EH (cell line): ENCODE data around the gene SDSL.
A peak's percentile ranks its signal among the peaks of the same experiment; 100 is the strongest.

ENCODE experiments used
- DNase-seq: peaks from one replicate; pipeline ENCODE4 v3.0.0-alpha.2; 2015; ENCODE audit warnings: low read depth

The SDSL gene

DNA sequence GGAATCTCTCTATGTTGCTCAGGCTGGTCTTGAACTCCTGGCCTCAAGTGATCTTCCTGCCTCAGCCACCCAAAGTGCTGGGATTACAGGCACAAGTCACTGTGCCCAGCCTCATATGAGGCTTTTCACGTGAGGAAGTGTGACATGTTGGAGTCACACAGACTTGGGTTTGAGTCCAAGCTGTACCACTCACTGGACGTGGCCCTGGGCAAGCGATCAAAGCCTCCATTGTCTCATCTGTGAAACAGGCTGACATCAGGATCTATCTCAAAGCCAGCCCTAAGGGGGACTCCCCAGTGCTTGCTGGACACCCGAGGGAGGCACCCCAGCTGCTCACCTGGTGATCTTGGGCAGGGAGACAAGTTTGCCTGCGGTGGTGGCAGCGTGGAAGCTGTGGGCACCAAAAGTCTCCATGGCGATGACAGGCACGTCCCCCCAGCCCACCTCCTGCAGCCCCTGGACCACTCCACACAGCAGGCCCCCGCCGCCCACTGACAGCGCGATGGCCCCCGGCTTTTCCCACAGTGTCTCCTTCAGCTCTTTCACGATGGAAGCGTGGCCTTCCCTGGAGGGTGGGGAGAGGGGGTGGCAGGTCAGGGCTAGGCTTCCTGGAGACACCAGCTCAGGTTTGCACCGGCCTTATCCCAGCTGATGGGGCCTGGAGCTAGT, 25.2 kb upstream of the SDSL start:
- DNase-seq, result no peak

DNA sequence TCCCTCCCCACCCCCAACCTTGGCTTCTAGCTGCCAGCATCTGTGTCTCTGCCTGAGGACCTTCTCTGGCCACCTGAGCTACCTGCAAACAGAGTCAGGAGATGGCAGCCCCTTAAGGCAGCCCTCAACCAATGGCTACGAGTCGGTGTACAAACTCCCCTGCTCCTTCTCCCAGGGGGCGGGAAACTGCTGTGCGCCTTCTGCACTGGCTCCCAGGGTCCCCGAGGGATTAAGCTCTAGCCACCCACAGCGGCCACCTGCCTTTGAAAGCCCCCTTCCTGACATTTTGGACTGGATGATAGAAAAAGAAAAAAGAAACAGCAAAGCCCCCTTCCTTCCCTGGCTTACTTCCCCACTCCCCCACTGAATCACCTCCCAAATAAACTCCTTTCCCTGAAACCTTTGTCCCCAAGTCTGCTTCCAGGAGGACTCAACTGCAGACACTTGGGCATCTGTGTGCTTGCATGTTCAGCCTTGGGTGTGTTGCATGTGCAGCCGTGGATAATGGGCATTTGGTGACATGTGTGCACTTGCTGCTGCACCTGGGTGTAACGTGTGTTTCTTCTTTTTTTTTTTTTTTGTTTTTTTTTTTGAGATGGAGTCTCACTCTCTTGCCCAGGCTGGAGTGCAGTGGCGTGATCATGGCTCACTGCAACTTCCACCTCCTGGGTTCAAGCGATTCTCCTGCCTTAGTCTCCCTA, 24.5 kb upstream of the SDSL start:
- DNase-seq, result no peak

DNA sequence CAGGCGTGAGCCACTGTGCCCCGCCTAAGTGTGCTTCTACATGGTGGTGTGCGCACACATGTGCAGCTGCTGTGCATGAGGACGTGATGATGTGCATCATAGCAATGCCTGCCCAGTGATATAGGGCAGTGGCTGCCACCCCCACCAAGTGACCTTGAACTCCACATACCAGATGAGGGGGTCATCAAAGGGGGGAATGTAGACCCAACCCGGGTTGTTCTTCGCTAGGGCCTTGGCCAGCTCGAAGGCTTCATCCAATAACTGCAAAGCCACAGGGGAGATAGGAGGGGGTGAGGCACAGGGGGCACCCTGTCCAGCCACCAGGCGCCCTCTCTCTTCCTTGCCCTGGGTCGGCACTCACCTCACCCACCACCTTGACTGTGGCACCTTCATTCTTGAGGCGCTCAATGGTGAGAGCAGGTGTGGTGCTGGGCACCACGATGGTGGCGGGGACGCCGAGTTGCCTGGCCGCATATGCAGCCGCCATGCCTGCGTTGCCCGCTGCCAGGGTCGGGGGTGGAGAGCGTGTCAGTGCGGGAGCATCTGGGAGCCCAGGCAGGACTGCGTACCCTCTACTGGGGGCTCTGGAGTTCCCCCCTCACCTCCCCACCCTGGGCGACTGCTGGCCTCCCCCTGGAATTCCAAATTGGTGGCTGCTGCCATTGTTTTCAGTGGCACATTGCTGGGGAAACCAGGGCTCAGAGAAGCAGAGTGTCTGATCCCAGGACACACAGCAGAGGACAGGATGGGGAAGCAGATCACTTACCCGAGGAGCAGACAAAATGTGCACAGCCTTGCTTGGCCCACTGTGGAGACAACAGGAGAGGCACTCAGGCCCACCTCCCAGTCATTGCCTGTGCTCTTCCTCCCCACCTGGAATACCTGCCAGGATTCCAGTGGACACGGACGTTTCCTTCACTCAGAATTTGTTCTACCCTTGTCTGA, 23.6 kb upstream of the SDSL start:
- no peak for DNase-seq

DNA sequence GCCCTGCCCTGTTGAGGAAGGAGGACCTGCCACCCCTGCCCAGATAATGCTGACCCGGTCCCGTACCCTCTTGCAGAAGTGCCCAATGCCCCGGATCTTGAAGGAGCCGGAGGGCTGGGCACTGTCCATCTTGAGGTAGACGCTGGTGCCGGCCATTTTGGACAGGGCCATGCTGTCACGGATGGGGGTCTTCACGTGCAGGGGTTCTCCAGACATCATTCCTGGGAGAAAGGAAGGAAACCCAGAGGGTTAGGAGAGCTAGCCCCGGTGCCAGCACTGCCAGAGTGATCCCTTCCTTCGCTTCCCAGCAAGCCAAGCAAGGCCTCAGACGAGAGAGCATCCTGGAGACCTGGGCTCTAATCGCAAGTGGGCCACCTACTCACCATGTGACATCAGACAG, 22.7 kb upstream of the SDSL start:
- DNase-seq, result no peak

DNA sequence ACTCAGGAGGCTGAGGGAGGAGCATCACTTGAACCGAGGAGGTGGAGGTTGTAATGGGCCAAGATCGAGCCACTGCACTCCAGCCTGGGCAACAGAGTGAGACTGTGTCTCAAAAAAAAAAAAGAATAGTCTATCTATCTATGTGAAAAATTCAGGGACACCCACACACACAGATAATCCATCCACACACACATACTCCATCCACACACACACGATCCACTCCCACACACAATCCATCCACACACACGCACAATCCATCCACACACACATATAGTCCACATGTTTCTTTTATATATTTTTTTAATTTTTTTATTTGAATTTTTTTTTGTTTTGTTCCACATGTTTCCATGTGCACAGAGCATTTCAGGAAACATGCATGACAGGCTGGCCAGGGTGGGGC, 21.8 kb upstream of the SDSL start:
- DNase-seq, result no peak

DNA sequence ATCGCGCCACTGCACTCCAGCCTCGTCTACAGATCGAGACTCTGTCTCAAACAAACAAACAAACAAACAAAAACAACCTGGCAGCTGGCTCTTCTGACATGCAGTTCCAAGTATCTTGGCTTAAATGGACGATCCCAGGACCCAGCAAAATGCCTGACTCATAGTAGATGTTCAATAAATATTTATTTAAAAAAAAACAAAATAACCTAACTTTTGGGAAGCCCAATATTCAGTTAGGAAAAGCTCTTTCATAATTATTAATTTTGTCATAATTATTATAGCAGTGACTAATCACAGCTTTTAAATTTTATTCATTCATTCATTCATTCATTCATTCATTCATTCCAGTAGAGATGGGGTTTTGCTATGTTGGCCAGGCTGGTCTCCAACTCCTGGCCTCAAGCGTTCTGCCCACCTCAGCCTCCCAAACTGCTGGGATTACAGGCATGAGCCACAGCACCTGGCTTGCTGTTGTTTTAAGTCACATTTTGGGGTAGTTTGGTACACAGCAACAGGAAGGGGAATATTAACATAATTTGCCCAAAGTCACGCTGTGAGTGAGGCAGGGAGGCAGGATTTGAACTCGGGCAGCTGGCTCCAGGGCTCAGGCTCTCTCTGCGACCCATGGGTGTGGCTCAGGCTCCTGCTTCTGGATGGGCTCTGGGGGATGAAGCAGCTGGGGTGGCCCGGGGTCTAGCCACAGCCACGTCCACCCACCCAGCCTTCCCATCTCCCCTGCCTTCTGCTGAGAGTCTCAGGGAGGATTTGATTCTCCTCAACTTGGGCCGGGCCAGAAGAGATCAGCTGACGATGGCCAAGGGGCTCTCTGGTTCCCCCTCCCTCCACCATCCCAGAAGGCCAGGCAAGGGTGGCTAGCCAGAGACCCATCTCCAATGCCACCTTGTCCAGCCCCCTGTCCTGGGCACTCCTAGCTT, 20.8 kb upstream of the SDSL start:
- DNase-seq, result no peak

DNA sequence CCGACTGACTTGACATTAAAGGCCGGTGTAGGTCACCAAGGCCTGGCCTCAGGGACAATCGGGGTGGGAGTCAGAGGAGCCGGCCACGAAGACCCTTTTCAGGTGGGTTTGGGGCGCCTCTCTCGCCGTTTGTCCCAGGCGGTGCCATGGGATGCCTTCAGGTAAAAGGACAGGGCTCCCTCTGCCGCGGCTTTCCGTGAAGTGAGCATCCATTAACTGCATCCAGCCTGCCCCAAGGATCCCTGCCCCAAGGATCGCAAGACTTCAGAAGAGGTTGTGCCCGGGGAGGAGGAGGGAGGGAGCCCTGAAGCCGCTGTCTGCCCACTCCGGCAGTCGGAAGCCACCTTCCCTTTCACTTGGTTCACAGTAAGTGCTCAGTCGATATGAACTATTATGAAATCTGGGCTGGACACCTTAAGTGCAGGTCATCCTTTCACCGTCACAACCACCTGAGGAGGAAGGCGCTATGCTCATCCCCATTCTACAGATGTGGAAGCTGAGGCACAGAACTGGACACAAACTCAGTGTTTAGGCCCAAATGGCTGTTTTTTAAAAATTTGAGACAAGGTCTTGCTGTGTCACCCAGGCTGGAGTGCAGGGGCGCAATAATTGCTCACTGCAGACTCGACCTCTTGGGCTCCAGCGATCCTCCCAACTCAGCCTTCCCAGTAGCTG, 19.5 kb upstream of the SDSL start:
- DNase-seq, result no peak

DNA sequence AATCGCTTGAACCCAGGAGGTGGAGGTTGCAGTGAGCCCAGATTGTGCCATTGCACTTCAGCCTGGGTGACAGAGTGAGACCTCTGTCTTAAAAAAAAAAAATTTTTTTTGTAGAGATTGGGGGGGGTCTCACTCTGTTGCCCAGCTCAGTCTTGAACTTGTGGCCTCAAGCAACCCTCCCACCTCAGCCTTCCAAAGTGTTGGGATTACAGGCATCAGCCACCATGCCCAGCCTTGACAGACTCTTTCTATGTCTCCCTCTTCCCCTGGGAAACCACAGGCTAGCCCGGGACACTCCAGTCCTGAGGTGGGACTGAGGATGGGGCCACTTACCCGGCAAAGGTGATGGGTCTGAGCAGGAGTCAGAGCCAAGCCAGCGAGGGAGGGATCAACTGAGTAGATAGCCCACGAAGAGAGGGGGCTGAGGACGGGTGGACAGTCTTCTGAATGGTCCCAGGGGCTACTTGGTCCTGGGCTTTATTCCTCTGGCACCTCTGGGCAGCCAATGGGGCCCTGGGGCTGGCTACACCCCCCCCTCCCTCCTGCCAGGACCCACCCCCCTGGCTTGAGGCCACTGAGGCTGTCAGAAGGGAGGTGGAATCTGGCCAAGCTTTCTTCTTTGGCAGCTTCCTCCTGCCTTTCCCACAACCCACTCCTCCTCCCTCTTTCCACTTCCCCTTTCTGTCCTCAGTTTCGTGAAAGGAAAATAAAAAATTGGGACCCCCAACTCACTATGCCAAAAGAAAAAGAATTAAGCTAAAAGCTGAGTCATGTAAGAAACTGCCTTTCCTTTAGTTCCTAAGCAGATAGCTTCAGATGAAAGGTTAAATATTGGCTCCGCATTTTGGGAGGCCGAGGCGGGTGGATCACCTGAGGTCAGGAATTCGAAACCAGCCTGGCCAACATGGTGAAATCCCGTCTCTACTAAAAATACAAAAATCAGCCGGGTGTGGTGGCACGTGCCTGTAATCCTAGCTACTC, 18.5 kb upstream of the SDSL start, which contains the start of gene SDS:
Gene SDS (minus strand): TSS at position 453 of the 981 bp plus-strand sequence. CDS start 4,179 bp downstream, outside the sequence.
- DNase-seq, result peak; percentile 37

DNA sequence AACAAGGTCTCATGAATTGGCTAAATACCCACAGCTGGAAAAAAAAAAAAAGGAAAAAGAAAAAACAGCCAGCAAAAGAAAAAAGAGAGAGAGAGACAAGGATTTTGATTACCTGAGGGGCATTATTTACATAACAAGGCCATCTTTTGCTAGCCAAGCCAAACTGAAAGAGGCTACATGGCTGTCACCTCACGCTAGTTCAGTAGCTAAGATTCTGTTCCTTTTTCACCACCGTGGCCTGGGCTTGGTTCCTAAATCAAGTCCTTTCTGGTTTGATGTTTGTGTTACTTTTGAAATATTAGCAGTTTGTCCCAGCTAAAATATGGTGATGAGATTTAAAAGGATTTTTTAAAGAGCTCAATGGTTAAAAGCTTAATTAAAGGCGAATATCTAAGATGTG, 16.5 kb upstream of the SDSL start:
- DNase-seq, result no peak

DNA sequence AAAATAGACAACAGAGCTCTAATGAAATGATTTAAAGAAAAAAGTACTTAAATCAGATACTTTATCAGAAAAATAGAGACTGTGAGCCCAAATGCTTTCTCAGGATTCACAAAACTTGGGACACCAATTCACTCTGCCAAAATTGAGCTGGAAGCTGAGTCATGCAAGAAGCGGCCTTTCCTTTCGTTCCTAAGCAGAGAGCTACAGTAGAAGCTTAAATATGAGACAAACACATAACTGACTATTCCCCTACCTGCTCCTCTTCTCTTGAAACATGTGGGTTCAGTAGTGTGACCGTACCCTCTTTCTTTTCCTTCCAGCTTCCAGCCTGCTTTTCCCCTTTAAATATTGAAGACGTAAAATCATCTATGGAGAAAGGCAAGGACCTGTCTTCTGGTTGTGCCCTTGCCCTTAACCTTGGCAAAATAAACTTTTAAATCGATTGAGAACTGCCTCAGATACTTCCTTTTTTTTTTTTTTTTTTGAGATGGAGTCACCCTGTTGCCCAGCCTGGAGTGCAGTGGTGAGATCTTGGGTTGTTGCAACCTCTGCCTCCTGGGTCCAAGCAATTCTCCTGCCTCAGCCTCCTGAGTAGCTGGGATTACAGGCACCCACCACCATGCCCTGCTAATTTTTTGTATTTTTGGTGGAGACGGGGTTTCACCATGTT, 14.1 kb upstream of the SDSL start:
- peak; percentile 57 for DNase-seq

DNA sequence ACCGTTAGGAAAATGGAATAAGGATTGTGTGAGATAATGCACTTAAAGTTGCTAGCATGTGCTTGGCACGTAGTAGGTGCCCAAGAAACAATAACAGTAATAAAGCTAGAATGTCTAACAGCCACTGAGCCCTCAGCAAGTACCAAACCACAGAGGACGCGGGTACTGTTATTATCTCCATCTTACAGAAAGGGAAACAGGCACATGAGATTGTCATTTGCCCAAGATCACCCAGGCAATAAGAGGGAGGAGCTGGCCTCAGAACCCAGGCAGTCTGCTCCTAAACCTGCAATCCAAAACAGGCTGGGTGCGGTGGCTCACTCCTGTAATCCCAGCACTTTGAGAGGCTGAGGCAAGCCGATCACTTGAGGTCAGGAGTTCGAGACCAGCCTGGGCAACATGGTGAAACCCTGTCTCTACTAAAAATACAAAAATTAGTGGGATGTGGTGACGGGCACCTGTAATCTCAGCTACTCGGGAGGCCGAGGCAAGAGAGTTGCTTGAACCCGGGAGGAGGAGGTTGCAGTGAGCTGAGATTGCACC, 13.4 kb upstream of the SDSL start:
- no peak for DNase-seq

DNA sequence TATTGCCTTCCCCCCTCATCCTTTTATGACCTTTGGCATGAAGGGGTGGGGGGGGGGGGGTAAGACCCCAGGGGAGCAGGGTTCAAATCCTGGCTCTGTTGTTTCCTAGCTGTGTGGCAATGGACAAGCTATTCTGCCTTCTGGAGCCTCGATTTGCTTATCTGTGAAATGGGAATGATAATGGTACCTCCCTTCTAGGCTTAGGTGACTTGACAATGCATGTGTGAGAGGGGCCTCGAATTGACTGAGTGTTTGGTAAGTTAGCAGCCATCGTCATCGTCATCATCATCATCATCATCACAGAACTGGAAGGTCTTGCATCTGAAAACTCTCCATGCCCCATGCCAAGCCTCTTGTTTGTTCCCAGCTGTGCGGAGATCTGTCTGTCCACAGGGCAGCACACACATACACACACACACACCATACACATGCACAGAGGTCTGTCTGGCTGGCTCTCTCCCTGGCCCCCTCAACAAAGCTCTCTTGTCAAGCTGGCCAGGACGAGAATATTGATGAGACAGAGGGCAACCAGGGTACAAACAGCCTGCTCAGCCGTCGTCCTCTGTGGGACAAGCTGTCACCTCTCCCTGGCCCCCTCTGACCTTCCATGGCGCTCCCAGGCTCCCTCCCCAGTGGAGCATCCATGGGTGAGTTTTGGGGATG, 12.6 kb upstream of the SDSL start:
- DNase-seq, result no peak

DNA sequence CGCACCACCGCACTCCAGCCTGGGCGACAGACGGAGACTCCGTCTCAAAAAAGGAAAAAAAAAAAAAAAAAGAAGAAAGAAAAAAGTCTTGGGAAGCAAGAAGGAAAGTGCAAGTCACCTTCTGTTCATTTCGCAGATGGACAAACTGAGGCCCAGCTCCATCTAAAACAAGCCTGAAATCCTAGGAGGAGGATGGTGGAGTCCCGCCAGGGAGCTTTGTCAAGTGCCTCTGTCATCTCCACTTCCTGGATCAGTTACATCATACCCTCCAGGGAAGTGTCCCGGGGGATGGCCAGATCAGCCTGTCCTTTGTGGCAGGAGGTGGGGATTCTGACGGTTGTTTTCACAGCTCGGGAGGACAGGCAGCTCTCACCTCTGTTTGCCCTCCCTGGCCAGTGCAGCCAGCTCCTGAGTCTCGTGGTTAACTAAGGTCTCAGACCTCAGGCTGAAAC, 8.7 kb upstream of the SDSL start:
- DNase-seq, result peak; percentile 42

DNA sequence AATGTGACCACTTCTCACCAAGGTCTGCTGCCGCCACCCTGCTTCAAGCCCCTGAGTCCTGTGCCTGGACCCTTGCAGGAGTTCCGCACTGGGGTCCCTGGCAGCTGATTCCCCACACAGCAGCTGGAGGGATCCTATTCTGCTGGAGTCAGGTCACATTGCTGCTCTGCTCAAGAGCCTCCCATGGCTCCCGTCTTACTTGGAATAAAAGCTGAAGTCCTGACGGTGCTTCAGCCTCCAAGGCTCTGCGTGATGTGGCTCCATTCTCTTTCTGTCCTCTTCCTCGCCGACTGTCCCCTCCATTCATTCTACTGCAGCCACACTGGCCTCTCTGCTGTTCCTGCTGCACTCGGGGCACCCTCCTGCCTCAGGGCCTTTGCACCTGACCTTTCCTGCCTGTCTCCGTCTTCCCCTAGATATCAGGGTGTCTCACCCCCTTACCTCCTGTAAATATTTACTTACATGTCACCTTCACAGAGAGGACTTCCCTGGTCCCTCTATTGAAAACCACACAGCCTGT, 7.6 kb upstream of the SDSL start:
- DNase-seq, result no peak

DNA sequence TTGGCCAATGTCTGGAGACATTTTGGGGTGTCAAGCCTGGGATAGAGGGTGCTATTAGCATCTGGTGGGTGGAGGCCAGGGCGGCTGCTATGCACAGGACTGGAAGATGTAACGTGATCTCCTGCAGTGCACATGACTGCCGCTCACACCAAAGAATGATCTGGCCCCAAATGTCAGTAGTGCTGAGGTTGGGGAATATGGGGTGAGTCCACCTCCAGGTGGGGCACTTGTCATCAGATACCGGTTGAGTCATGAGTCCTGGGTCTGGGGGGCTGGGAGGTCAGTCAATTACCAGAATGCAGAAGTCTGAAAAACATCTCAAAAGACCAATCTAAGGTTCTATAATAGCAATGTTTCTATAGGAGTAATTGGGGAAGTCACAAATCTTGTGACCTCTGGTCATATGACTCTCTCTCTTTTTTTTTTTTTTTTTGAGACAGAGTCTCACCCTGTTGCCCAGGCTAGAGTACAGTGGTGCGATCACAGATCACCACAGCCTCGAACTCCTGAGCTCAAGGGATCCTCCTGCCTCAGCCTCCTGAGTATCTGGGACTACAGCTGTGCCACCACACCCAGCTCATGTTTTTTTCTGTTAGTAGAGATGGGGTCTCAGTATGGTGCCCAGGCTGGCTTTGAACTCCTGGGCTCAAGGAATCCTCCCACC, 6.0 kb upstream of the SDSL start:
- DNase-seq, result no peak

DNA sequence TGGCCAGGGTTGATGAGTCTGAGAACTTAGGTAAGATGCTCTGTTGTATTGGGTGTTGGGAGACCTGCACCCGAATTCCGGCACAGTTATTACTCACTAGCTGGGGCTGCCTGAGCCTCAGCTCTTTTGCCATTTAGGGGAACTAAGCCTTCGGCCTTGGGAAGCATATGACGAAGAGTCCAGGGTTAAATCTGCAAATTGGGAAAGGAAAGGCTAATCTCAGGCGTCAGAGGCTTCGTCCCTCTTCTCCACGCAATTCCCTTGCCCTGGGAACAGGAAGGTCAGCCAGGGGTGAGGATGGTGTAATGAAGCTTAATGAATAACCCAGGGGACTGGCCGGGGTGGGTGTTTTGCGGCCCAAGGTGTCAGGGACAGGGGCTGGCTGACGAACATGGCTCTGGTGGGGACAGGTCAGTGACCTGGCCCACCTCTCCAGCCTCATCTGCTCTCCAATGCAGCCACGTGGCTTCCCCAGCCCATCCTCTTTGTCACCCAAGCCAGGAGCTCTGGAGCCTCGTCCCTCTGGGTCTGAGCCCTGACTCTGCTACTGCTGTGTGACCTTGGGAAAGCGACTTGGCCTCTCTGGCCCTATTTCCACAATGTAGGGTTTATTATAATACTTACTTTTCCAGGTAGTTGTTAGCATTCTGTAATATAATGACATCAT, 3.8 kb upstream of the SDSL start:
- DNase-seq, result no peak
